ENCODE measurements around the gene ZNF469. TPM values are rescaled to one million over a fixed set of nuclear protein-coding genes. Genes with fewer than 3 reads are reported as not detected.

Gene ZNF469
- total and polyA plus RNA-seq, 11 donors = 0.48 to 2.8 (median 1.00) TPM

GRCh38 chr16:88390265-88390664 lies 7.5 kb downstream of the ZNF469 start:
- ATAC-seq (peak in 1 of 4 donors; percentile 10), DNase-seq (no peak)
- WGBS, 4 donors = 54 to 80% (median 73%) methylated on average over 2 to 9 of the region's 9 CpGs
- H3K27me3 ChIP-seq = peaks cover 0 to 11% (median 0%) of the 10 kb centered on the region in 9 donors
- H3K9me3 ChIP-seq = no peaks in the 10 kb centered on the region
- H3K4me1 ChIP-seq = peaks cover 0 to 26% (median 1%) of the 10 kb centered on the region in 12 donors
- intact Hi-C loops (cut with DNase I) = no loop called here
- no peak overlapping the region for H3K4me3 ChIP-seq
- TF ChIP-seq, protein P1, sequence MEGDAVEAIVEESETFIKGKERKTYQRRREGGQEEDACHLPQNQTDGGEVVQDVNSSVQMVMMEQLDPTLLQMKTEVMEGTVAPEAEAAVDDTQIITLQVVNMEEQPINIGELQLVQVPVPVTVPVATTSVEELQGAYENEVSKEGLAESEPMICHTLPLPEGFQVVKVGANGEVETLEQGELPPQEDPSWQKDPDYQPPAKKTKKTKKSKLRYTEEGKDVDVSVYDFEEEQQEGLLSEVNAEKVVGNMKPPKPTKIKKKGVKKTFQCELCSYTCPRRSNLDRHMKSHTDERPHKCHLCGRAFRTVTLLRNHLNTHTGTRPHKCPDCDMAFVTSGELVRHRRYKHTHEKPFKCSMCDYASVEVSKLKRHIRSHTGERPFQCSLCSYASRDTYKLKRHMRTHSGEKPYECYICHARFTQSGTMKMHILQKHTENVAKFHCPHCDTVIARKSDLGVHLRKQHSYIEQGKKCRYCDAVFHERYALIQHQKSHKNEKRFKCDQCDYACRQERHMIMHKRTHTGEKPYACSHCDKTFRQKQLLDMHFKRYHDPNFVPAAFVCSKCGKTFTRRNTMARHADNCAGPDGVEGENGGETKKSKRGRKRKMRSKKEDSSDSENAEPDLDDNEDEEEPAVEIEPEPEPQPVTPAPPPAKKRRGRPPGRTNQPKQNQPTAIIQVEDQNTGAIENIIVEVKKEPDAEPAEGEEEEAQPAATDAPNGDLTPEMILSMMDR (IDR thresholded peaks at IDR 0.05) = no peak
- no peak for TF ChIP-seq POLR2A (IDR thresholded peaks at IDR 0.05)
- peak overlapping the region in 2 of 12 donors; percentile 25 to 32 for H3K27ac ChIP-seq
- H3K36me3 ChIP-seq = no peaks in the 10 kb centered on the region

- 73 to 83% (median 77%) methylated on average over 13 of the region's 13 CpGs for WGBS, 4 donors
- Histone ChIP-seq H3K4me3 (no peak overlapping the region), H3K36me3 (no peaks in the 10 kb centered on the region), H3K27ac (peak overlapping the region in 3 of 12 donors; percentile 32 to 62 (median 49)), H3K4me1 (peaks cover 0 to 26% (median 1%) of the 10 kb centered on the region in 12 donors), H3K9me3 (no peaks in the 10 kb centered on the region), H3K27me3 (peaks cover 0 to 7% (median 0%) of the 10 kb centered on the region in 9 donors)
- DNase-seq (peak in 1 of 5 donors; percentile 61), ATAC-seq (peak in 3 of 4 donors; percentile 3 to 25 (median 8))
- TF ChIP-seq, protein P1 (IDR thresholded peaks at IDR 0.05) = no peak
- no peak for TF ChIP-seq POLR2A (IDR thresholded peaks at IDR 0.05)
- intact Hi-C loops (cut with DNase I) = no loop called here
Observed at GRCh38 chr16:88390735-88391134, 8.0 kb downstream of the ZNF469 start.

- ATAC-seq (peak; percentile 57 to 67 (median 60)), DNase-seq (peak in 3 of 5 donors; percentile 52 to 74 (median 54))
- H3K27ac ChIP-seq = peak overlapping the region in 3 of 12 donors; percentile 32 to 62 (median 49)
- no peaks in the 10 kb centered on the region for H3K36me3 ChIP-seq
- WGBS, 4 donors = 79 to 86% (median 81%) methylated on average over 14 to 17 of the region's 17 CpGs
- intact Hi-C loops (cut with DNase I) = no loop called here
- H3K4me3 ChIP-seq = no peak overlapping the region
- TF ChIP-seq, protein P1 (IDR thresholded peaks at IDR 0.05) = no peak
- TF ChIP-seq POLR2A (IDR thresholded peaks at IDR 0.05) = no peak
- peaks cover 0 to 4% (median 0%) of the 10 kb centered on the region in 9 donors for H3K27me3 ChIP-seq
- H3K4me1 ChIP-seq = peaks cover 0 to 26% (median 1%) of the 10 kb centered on the region in 12 donors
- H3K9me3 ChIP-seq = no peaks in the 10 kb centered on the region
Observed at GRCh38 chr16:88391144-88391850, 8.5 kb downstream of the ZNF469 start.

DNA sequence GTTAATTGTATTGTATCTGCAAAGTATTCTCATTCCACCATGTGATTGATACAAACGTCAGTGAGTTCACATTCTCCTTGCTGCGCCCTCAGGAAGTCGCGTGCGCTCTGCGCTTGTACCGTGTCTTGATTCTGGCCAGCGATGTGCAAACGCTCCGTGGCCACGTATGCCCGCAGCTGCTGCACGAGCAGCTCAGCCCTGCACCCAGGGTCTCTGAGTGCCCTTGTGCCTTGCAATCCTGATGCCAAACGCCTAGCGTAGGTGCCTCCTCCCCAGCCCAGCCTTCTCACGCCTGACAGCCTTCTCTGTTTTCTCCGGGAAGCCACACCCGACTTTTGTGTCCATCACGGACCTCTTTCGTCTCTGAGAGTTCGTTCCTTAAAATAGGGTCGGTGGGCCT lies 9.4 kb downstream of the ZNF469 start:
- Histone ChIP-seq H3K4me3 (no peak overlapping the region), H3K27me3 (peaks cover 0 to 4% (median 0%) of the 10 kb centered on the region in 9 donors), H3K4me1 (peaks cover 0 to 26% (median 1%) of the 10 kb centered on the region in 12 donors), H3K27ac (no peak overlapping the region), H3K36me3 (no peaks in the 10 kb centered on the region), H3K9me3 (no peaks in the 10 kb centered on the region)
- 84 to 89% (median 86%) methylated on average over 22 of the region's 22 CpGs for WGBS, 4 donors
- no peak for TF ChIP-seq POLR2A (IDR thresholded peaks at IDR 0.05)
- TF ChIP-seq, protein P1 (IDR thresholded peaks at IDR 0.05) = no peak
- DNase-seq (no peak), ATAC-seq (no peak)
- intact Hi-C loops (cut with DNase I) = no loop called here

All from heart left ventricle (tissue), 16 donors.